ENCODE data around the gene DDX59.

The DDX59 gene

DNA sequence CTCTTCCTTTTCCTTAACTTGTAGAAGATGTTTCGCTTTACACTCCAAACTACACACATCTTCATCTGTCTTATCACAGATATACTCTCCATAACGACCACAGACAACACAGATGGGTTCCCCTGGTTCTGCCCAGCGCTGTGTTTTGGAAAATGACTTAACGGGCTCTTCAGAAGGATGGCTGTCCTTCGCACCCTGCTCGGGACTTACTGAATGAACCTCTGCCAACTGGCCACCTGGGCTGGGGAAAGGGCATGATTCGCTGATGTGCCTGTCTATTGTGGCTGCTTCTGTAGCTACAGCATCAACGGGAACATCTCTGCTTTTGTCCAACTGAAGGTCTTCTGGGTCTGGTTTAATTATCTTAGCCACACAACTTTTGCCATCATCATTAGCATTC, 3.4 kb downstream of the DDX59 start:
- TF ChIP-seq, protein P1, sequence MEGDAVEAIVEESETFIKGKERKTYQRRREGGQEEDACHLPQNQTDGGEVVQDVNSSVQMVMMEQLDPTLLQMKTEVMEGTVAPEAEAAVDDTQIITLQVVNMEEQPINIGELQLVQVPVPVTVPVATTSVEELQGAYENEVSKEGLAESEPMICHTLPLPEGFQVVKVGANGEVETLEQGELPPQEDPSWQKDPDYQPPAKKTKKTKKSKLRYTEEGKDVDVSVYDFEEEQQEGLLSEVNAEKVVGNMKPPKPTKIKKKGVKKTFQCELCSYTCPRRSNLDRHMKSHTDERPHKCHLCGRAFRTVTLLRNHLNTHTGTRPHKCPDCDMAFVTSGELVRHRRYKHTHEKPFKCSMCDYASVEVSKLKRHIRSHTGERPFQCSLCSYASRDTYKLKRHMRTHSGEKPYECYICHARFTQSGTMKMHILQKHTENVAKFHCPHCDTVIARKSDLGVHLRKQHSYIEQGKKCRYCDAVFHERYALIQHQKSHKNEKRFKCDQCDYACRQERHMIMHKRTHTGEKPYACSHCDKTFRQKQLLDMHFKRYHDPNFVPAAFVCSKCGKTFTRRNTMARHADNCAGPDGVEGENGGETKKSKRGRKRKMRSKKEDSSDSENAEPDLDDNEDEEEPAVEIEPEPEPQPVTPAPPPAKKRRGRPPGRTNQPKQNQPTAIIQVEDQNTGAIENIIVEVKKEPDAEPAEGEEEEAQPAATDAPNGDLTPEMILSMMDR (IDR thresholded peaks at IDR 0.05; ENCODE audit: insufficient read depth, low read length, missing control alignments), result no peak
- ChIA-PET POLR2A (no interaction called here), CTCF (interaction anchor here (1.0 to 1.6 kb wide), 3 partner anchors 18 to 137 kb away, joined by 3 to 5 read pairs (median 5); no protein-coding TSS in a partner anchor)
- H3K4me3 ChIP-seq (ENCODE audit: low read depth, low read length), result no peak overlapping the region
- DNase-seq (ENCODE audit: low read depth, low spot score), result no peak

DNA sequence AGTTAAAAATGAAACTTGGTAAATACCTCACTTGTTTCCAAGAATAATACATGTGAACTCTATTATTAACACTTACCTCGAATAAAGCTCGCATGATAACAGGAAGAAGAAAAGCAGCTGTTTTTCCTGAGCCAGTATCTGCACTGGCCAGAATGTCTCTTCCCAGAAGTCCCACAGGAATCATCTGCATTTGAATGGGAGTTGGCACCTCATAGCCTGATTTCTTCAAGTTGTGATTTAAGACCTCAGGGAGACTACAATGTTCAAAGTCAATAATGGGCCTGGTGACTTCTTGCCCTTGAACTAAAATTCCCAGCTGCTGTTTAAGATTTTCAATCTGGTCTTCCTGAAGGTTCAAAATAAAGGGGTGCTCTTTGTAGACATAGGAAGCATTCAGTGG, 3.8 kb downstream of the DDX59 start:
- ChIA-PET CTCF (interaction anchor here (1.0 to 1.6 kb wide), 3 partner anchors 18 to 137 kb away, joined by 3 to 5 read pairs (median 5); no protein-coding TSS in a partner anchor), POLR2A (no interaction called here)
- no peak for DNase-seq (ENCODE audit: low read depth, low spot score)
- TF ChIP-seq, protein P1 (IDR thresholded peaks at IDR 0.05; ENCODE audit: insufficient read depth, low read length, missing control alignments), result no peak
- H3K4me3 ChIP-seq (ENCODE audit: low read depth, low read length), result no peak overlapping the region

DNA sequence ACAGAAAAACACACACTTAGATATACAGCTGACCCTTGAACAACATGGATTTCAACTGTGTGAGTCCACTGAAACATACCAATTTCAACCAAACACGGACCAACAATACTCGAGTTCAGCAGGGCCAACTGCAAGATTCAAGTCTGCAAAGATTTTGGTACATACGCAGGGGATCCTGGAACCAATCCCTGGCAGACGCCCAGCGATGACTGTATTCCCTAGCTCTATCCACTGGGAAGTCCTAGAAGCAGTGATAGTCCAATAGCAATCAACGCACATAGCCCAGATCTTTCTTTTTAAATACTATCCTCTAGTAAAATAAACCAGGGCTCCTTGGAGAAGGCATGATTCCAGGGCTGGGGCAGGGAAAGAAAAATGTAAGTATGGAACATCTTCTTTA, 9.0 kb downstream of the DDX59 start:
- H3K4me3 ChIP-seq (ENCODE audit: low read depth, low read length), result no peak overlapping the region
- ChIA-PET POLR2A (no interaction called here), CTCF (interaction anchor here (1.2 to 2.6 kb wide), 2 partner anchors 9 to 38 kb away, joined by 5 to 10 read pairs; partner anchors contain the start of gene DDX59)
- DNase-seq (ENCODE audit: low read depth, low spot score), result no peak
- TF ChIP-seq, protein P1 (IDR thresholded peaks at IDR 0.05; ENCODE audit: insufficient read depth, low read length, missing control alignments), result no peak

DNA sequence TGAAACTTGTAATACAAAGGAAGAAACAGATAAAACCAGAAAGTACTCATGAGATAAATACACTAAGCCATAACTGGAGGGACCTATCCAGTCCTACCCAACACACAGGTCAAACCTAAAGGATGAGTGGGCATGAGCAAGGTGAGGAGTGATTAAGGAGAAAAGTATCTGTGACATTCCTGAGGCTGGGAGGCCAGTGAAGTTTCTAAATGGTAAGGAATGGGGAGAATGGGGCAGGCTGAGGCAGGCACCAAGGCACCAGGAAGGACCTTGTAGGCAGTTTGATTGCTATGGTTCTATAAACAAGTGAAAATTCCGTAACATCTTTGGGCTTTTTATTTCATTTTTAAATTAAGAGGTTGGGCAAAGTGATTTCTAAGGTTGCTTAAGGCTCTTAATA, 10.4 kb downstream of the DDX59 start:
- POLR2A ChIA-PET, result no interaction called here
- CTCF ChIA-PET, result interaction anchor here (0.7 to 2.6 kb wide), 4 partner anchors 10 to 144 kb away, joined by 3 to 10 read pairs (median 6); partner anchors contain the start of gene DDX59

DNA sequence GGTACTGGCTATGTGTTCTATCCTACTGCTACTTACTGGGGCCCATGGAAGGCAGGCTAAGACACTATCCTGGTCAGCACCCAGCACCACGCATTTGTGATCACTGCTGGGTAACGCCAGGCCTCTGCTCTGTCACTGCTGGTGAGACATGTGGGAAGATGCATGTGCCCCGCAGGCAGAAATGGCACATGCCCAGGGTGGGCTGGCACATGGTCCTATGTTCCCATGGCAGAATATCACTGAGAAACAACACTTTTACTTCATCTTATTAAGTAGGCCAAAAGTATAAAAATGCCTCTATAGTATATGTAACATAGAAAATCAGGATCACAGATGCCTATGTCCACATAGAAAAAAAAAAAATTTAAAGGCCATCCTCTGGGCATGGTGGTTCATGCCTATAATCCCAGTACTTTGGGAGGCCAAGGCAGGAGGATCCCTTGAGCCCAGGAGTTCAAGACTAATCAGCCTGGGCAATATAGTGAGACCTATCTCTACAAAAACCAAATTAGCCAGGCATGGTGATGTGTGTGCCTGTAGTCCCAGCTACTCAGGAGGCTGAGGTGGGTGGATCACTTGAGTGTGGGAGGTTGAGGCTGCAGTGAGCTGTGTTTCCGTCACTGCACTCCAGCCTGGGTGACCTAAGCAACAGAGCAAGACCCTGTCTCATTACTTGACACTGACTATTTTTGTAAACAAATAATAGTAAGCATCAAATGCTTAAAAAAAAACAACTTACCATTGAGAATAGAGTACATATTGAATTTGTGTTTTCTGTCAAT, 11.5 kb downstream of the DDX59 start:
- ChIA-PET POLR2A (no interaction called here), CTCF (interaction anchor here (0.7 kb wide), 1 partner anchor 36 kb away, joined by 3 read pairs; no protein-coding TSS in a partner anchor)
- TF ChIP-seq, protein P1 (IDR thresholded peaks at IDR 0.05; ENCODE audit: insufficient read depth, low read length, missing control alignments), result no peak
- no peak for DNase-seq (ENCODE audit: low read depth, low spot score)
- no peak overlapping the region for H3K4me3 ChIP-seq (ENCODE audit: low read depth, low read length)

More for the DNA sequence above, 10.4 kb downstream of the DDX59 start:
- H3K4me3 ChIP-seq (ENCODE audit: low read depth, low read length), result no peak overlapping the region
- TF ChIP-seq, protein P1 (IDR thresholded peaks at IDR 0.05; ENCODE audit: insufficient read depth, low read length, missing control alignments), result no peak
- DNase-seq (ENCODE audit: low read depth, low spot score), result no peak

DNA sequence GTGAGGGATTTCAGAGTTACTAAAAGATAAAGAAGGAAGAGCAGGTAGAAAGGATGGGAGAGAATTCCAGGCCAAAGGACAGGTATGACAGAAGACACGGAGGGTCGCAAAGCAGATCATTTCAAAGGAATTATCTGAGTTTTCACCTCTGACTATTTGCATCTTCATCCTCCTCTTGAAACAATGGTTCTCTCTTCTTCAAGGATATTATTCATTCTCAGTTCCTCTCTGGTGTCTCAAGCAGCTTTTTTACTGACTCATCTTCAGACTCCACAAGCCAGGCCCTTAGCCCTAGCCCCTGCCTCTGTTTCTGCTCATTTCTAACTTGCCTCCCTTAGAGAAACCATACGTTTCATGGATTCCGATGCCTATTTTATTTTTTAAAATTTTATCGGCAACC, 15.0 kb downstream of the DDX59 start:
- CTCF ChIA-PET, result no interaction called here
- TF ChIP-seq, protein P1 (IDR thresholded peaks at IDR 0.05; ENCODE audit: insufficient read depth, low read length, missing control alignments), result no peak
- DNase-seq (ENCODE audit: low read depth, low spot score), result no peak
- POLR2A ChIA-PET, result no interaction called here
- H3K4me3 ChIP-seq (ENCODE audit: low read depth, low read length), result no peak overlapping the region

All from AG04449 (cell line).